GM19099 (cell line): ENCODE data around the gene RASGRF1.

Experiments used
- POLR2A ChIP-seq: IDR thresholded peaks from 3 replicates; pipeline ENCODE4 v1.6.1; 2011; ENCODE audit warnings: low read depth; ENCODE audit not compliant: insufficient read length; ENCODE audit errors: extremely low read depth

Gene RASGRF1

GRCh38 chr15:79016527-79017170, 73.9 kb downstream of the RASGRF1 start:
- TF ChIP-seq POLR2A, result no peak

- TF ChIP-seq POLR2A, result no peak
Observed at GRCh38 chr15:79015416-79015815, 75.2 kb downstream of the RASGRF1 start.

GRCh38 chr15:79010278-79010677, 80.3 kb downstream of the RASGRF1 start:
- TF ChIP-seq POLR2A, result no peak

- no peak for TF ChIP-seq POLR2A
Observed at GRCh38 chr15:79009379-79009778, 81.2 kb downstream of the RASGRF1 start.

- no peak for TF ChIP-seq POLR2A
Observed at GRCh38 chr15:79008659-79009058, 81.9 kb downstream of the RASGRF1 start.

- TF ChIP-seq POLR2A, result no peak
Observed at GRCh38 chr15:79007066-79007465, 83.5 kb downstream of the RASGRF1 start.

GRCh38 chr15:79006071-79006470, 84.5 kb downstream of the RASGRF1 start:
- TF ChIP-seq POLR2A, result no peak

GRCh38 chr15:79004336-79004735, 86.2 kb downstream of the RASGRF1 start:
- TF ChIP-seq POLR2A, result peak; percentile 26

- no peak for TF ChIP-seq POLR2A
Observed at GRCh38 chr15:79003896-79004295, 86.7 kb downstream of the RASGRF1 start.

GRCh38 chr15:79003301-79003700, 87.3 kb downstream of the RASGRF1 start:
- TF ChIP-seq POLR2A, result no peak

- TF ChIP-seq POLR2A, result no peak
Observed at GRCh38 chr15:79002581-79002980, 88.0 kb downstream of the RASGRF1 start.

- TF ChIP-seq POLR2A, result no peak
Observed at GRCh38 chr15:78999636-79000035, 90.9 kb downstream of the RASGRF1 start.

- no peak for TF ChIP-seq POLR2A
Observed at GRCh38 chr15:78998526-78998925, 92.1 kb downstream of the RASGRF1 start.

GRCh38 chr15:78997981-78998499, 92.5 kb downstream of the RASGRF1 start:
- TF ChIP-seq POLR2A, result no peak

GRCh38 chr15:78996894-78997275, 93.7 kb downstream of the RASGRF1 start:
- no peak for TF ChIP-seq POLR2A

- no peak for TF ChIP-seq POLR2A
Observed at GRCh38 chr15:78995921-78996893, 94.4 kb downstream of the RASGRF1 start.
